K562 (cell line): ENCODE results near the gene DYRK1A. TPM values are rescaled to one million over a fixed set of nuclear protein-coding genes. Genes with fewer than 3 reads are reported as not detected.

Experiments used
- ATAC-seq: fragments of 200-7000 bp; cut with Tn5 transposase; 3 replicates; pipeline ENCODE4 v1.9.1; 2020; ENCODE audit warnings: moderate library complexity
- BruUV-seq: library from RNA; stranded (reverse); fragments of 400-500 nt; replicated peaks from 2 replicates; lab custom pipeline; 2021; lab: Mats Ljungman, UMichigan
- CTCF ChIA-PET: fragments of 300-600 bp; formaldehyde crosslinking; extraction: SDS; loops from one replicate; lab custom pipeline; 2021; ENCODE audit warnings: low intra/inter-chr PET ratio; lab: Yijun Ruan, JAX
- POLR2A ChIA-PET: fragments of 300-600, 350-650 bp; sonication (Branson Sonifier 250); formaldehyde crosslinking; extraction: SDS; loops from one replicate; lab custom pipeline; 2021; ENCODE audit warnings: antibody characterized with exemption, inconsistent platforms; lab: Yijun Ruan, JAX
- DNase-seq, 4 experiments: peaks; one replicate each; pipeline versions ENCODE4 v3.0.0 to v3.0.0-alpha.2; 2011 to 2018; ENCODE audit warnings: low spot score in 3 of 4, mixed read lengths in 3 of 4; ENCODE audit errors: extremely low read depth in 1 of 4
- FAIRE-seq: peaks from 2 replicates; lab custom pipeline; 2011; peaks lifted over from hg19 to GRCh38; lab: Jason Lieb, UNC
- H2AFZ ChIP-seq: 2 replicates; pipeline ENCODE4 v1.6.0; 2011; ENCODE audit warnings: low read depth, low read length, control low read depth, inconsistent platforms
- H3K27ac ChIP-seq: fragments of 200-600 bp; 3 replicates; pipeline ENCODE4 v1.8.0; 2011; ENCODE audit warnings: low read depth, mild to moderate bottlenecking, control low read depth, inconsistent platforms, low read length, moderate library complexity, mixed read lengths; ENCODE audit errors: extremely low read depth
- H3K27me3 ChIP-seq, 2 experiments: fragments of 300-600 bp in 1 of 2; 2 replicates in 1 of 2; 3 replicates in 1 of 2; pipeline versions ENCODE4 v1.6.0 to v1.8.0; 2011; ENCODE audit warnings: inconsistent platforms in 2 of 2, low read length in 2 of 2, mild to moderate bottlenecking in 1 of 2, mixed read lengths in 1 of 2, moderate library complexity in 1 of 2; ENCODE audit not compliant: control insufficient read depth in 2 of 2, insufficient read depth in 2 of 2
- H3K36me3 ChIP-seq: fragments of 300-600 bp; 3 replicates; pipeline ENCODE4 v1.8.0; 2011; ENCODE audit warnings: mild to moderate bottlenecking, low read length, inconsistent platforms; ENCODE audit not compliant: control insufficient read depth, insufficient read depth
- H3K4me1 ChIP-seq, 2 experiments: fragments of 200-600 bp in 1 of 2; replicated peaks in 1 of 2; 2 replicates in 1 of 2; 3 replicates in 1 of 2; pipeline versions ENCODE4 v1.5.1 to v1.8.0; 2011; ENCODE audit warnings: inconsistent platforms in 2 of 2, low read length in 2 of 2, mild to moderate bottlenecking in 1 of 2, mixed read lengths in 1 of 2, moderate library complexity in 1 of 2; ENCODE audit not compliant: control insufficient read depth in 2 of 2, insufficient read depth in 2 of 2
- H3K4me2 ChIP-seq: 2 replicates; pipeline ENCODE4 v1.6.1; 2011; ENCODE audit warnings: low read length, control low read depth, inconsistent platforms, mixed read lengths; ENCODE audit not compliant: insufficient read depth
- H3K4me3 ChIP-seq: fragments of 200-600 bp; sonication (generic), shearing (Covaris generic); 2 replicates; pipeline ENCODE4 v1.5.1; 2016; ENCODE audit warnings: control low read depth, inconsistent platforms
- H3K79me2 ChIP-seq: fragments of 200-600 bp; 3 replicates; pipeline ENCODE4 v1.8.0; 2011; ENCODE audit warnings: low read length, inconsistent platforms; ENCODE audit not compliant: control insufficient read depth, insufficient read depth
- H3K9ac ChIP-seq, 2 experiments: 2 replicates each; pipeline versions ENCODE4 v1.6.0 to v1.6.1; 2011; ENCODE audit warnings: low read depth in 2 of 2, low read length in 2 of 2, control low read depth in 1 of 2, inconsistent platforms in 1 of 2, mild to moderate bottlenecking in 1 of 2, mixed read lengths in 1 of 2; ENCODE audit not compliant: insufficient read depth in 1 of 2
- H3K9me1 ChIP-seq: one replicate; pipeline ENCODE4 v1.6.0; 2011; ENCODE audit warnings: inconsistent platforms, mild to moderate bottlenecking, low read length, moderate library complexity; ENCODE audit not compliant: control insufficient read depth, insufficient read depth
- H3K9me3 ChIP-seq: replicated peaks from 2 replicates; pipeline ENCODE4 v1.5.1; 2011; ENCODE audit warnings: low read depth, low read length, inconsistent platforms; ENCODE audit not compliant: control insufficient read depth, insufficient read depth
- H4K20me1 ChIP-seq: replicated peaks from 2 replicates; pipeline ENCODE4 v1.6.1; 2011; ENCODE audit warnings: low read length, inconsistent platforms, mixed read lengths; ENCODE audit not compliant: control insufficient read depth, insufficient read depth
- POLR2A ChIP-seq: fragments of 450-650 bp; conservative IDR thresholded peaks from 2 replicates; pipeline ENCODE4 v1.6.1; 2016
- WHSC1 ChIP-seq: IDR thresholded peaks from one replicate; pipeline ENCODE4 v1.6.1; 2012; ENCODE audit warnings: low read length, control low read depth, inconsistent platforms
- ZBTB9 ChIP-seq: fragments of 450-650 bp; formaldehyde crosslinking; IDR thresholded peaks from 2 replicates; pipeline ENCODE4 v1.4.0; 2020; ENCODE audit warnings: mild to moderate bottlenecking, moderate library complexity
- ZNF146 ChIP-seq: IDR thresholded peaks from one replicate; pipeline ENCODE4 v1.6.1; 2018; ENCODE audit warnings: missing compliant biosample characterization; ENCODE audit not compliant: unreplicated experiment
- WGBS: fragments of 100-300 bp; shearing (Covaris generic); methylation state at CpG from one replicate; pipeline ENCODE4 v1.1.6; 2016; ENCODE audit warnings: low coverage, mixed read lengths; ENCODE audit not compliant: insufficient coverage; ENCODE audit errors: missing lambda C conversion rate; 5-methylcytosine and 5-hydroxymethylcytosine counted together
- in situ Hi-C: fragments of 300-500 bp; cut with MboI; formaldehyde crosslinking; loops from 4 replicates; pipeline ENCODE4 v1.15.0; 2018; ENCODE audit warnings: inconsistent platforms, mixed read lengths
- intact Hi-C: fragments of 100-400 bp; cut with micrococcal nuclease; formaldehyde crosslinking; loops from 2 replicates; pipeline ENCODE4 v1.14.2; 2022
- polyA plus RNA-seq, 8 experiments: library from polyadenylated mRNA; depleted of rRNA in 4 of 8; stranded (reverse) in 5 of 8; unstranded in 3 of 8; fragments of >200 nt; fragmentation: Nextera tagmentation in 2 of 8; fragmentation: Illumina TruSeq in 1 of 8; extraction: Ambion mirVana in 2 of 8; extraction: Trizol in 1 of 8; gene quantifications; 2 replicates each; pipeline versions ENCODE4 v1.2.1 to v1.2.3, GENCODE V29; 2011 to 2014; ENCODE audit warnings: inconsistent platforms in 1 of 8, missing spikeins in 1 of 8
- total RNA-seq, 7 experiments: library from RNA; depleted of rRNA in 6 of 7; stranded (reverse); fragments of >200 nt in 6 of 7; fragmentation: Illumina TruSeq in 2 of 7; extraction: Trizol in 2 of 7; gene quantifications; 2 replicates each; pipeline versions ENCODE4 v1.2.1 to v1.2.3, GENCODE V29; 2011 to 2021; ENCODE audit warnings: low replicate concordance in 1 of 7

The DYRK1A gene
- total and polyA plus RNA-seq, 9 of the 15 experiments (the other 6 are each of a cell fraction or from before 2014, with no cell fraction given): 3.7 to 64.8 (median 42.3) TPM

- TF ChIP-seq ZBTB9 (CRISPR knock-in tag): no peak
Observed at GRCh38 chr21:37386151-37386550, 19.6 kb downstream of the DYRK1A start (continued).

GRCh38 chr21:37389456-37389855, 22.9 kb downstream of the DYRK1A start:
- no peak overlapping the region for H3K27ac ChIP-seq
- peaks cover 99% of the 10 kb centered on the region for H3K79me2 ChIP-seq
- intact Hi-C loops (no loop called here), in situ Hi-C loops (no loop called here)
- CTCF ChIA-PET: no interaction called here
- H3K4me3 ChIP-seq: no peak overlapping the region
- H3K27me3 ChIP-seq: no peaks in the 10 kb centered on the region
- POLR2A ChIA-PET: interaction anchor here (0.8 to 1.2 kb wide), 3 partner anchors 9 to 20 kb away, joined by 3 to 5 read pairs (median 3); no protein-coding TSS in a partner anchor
- WGBS: 81% methylated on average over 5 of the region's 5 CpGs
- no TSS peak for BruUV-seq
- FAIRE-seq (no peak), ATAC-seq (no peak), DNase-seq (no peak)
- peaks cover 69% of the 10 kb centered on the region for H4K20me1 ChIP-seq
- no peak overlapping the region for H3K4me2 ChIP-seq
- no peak for TF ChIP-seq WHSC1
- TF ChIP-seq POLR2A: 0 out of 2 replicates have a peak, but pooled peaks have one; percentile 42
- TF ChIP-seq ZNF146 (CRISPR knock-in tag): no peak
- H3K9me3 ChIP-seq: no peaks in the 10 kb centered on the region
- H3K9ac ChIP-seq: no peak overlapping the region
- no peak overlapping the region for H2AFZ ChIP-seq
- peaks cover 3 to 22% of the 10 kb centered on the region in 2 experiments; a peak in 3 of 5 replicates for H3K4me1 ChIP-seq
- peaks cover 36% of the 10 kb centered on the region for H3K36me3 ChIP-seq
- peaks cover 7% of the 10 kb centered on the region for H3K9me1 ChIP-seq
